ENCODE measurements around the gene AATK.

Gene AATK

DNA sequence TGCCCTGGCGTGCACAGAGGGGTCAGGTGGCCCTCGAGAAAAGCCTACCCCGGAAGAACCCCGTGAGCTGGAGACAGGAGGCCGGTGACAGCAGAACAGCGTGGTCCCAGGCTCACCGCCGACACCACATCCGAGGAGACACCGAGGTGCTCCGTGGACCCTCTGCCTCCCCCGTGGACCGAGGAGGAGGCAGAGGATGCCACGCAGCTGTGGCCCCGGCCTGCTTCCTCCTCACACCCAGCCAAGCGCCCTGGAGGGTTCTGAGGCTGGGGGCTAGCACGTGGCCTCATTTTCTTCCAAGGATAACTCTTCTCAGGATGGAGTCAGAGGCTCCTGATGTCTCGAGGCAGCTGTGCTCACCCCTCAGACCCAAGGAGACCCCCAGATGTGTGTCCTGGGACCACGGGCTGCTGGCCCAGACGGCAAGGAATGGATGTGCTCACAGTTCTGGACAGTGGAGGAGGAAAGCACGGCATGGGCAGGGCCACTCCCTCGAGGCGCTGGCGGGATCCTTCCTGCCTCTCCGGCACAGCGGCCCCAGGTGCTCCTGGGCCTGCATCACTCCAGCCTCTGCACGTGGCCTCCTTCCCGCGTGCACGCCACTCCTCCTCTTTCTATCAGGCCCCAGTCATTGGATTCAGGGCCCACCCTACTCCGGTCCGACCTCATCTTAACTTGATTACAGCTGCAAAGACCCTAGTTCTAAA lies 5.1 kb downstream of the AATK start:
- TF ChIP-seq, protein P1, sequence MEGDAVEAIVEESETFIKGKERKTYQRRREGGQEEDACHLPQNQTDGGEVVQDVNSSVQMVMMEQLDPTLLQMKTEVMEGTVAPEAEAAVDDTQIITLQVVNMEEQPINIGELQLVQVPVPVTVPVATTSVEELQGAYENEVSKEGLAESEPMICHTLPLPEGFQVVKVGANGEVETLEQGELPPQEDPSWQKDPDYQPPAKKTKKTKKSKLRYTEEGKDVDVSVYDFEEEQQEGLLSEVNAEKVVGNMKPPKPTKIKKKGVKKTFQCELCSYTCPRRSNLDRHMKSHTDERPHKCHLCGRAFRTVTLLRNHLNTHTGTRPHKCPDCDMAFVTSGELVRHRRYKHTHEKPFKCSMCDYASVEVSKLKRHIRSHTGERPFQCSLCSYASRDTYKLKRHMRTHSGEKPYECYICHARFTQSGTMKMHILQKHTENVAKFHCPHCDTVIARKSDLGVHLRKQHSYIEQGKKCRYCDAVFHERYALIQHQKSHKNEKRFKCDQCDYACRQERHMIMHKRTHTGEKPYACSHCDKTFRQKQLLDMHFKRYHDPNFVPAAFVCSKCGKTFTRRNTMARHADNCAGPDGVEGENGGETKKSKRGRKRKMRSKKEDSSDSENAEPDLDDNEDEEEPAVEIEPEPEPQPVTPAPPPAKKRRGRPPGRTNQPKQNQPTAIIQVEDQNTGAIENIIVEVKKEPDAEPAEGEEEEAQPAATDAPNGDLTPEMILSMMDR (IDR thresholded peaks at IDR 0.05; ENCODE audit: extremely low read depth, missing control alignments) = no peak
- DNase-seq (ENCODE audit: low spot score) = no peak

DNA sequence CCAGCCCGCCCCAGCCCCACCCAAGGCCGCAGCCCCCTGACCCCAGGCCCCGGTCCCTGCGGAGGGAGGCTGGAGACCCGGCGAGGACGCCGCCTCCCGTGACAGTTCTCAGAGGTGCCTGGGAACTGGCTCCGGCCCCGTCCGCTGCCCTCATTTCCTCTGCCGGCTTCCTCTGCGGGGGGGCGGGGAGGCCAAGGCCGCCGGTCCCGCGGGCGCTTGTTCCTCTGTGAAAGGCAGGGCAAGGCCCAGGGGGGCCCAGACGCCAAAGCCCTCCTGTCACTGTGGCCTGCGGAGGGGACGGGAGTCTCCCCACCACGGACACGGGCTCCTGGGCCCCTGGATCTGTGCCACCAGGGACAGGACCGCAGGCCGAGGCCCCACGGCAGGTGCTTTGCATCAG lies 5.7 kb downstream of the AATK start:
- no peak for DNase-seq (ENCODE audit: low spot score)
- TF ChIP-seq, protein P1 (IDR thresholded peaks at IDR 0.05; ENCODE audit: extremely low read depth, missing control alignments) = no peak

DNA sequence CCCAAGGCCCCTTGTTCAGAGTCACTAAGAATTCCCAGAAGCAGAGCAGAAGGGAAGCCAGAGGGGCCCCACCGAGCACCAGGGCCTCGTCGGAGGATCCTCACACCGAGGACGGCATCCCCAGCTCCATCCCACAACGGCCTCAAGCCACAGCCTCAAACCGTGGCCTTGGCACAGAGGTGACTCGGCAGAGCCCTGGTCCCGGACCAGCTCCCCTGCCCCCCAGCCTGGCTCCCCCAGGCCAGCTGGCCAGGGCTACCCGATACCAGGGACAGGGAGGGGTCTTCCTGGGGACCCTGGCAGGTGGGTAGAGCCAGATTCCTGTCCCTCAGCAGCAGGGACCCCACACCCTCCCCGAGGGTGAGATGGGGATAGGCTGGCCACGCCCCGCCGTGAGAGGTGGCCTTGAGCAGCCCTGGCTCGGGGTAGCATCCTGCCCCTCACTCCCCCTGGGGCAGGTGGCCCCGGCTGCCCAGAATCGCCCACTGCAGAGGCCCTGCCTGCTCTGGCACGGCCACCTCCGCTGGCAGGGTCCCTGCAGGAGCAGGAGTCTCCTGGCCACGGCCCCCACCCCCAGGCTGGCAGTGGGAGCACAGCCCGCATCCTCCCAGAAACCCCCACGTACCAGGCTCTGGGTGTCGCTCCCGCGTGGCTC lies 6.3 kb downstream of the AATK start:
- TF ChIP-seq, protein P1 (IDR thresholded peaks at IDR 0.05; ENCODE audit: extremely low read depth, missing control alignments) = no peak
- DNase-seq (ENCODE audit: low spot score) = no peak

DNA sequence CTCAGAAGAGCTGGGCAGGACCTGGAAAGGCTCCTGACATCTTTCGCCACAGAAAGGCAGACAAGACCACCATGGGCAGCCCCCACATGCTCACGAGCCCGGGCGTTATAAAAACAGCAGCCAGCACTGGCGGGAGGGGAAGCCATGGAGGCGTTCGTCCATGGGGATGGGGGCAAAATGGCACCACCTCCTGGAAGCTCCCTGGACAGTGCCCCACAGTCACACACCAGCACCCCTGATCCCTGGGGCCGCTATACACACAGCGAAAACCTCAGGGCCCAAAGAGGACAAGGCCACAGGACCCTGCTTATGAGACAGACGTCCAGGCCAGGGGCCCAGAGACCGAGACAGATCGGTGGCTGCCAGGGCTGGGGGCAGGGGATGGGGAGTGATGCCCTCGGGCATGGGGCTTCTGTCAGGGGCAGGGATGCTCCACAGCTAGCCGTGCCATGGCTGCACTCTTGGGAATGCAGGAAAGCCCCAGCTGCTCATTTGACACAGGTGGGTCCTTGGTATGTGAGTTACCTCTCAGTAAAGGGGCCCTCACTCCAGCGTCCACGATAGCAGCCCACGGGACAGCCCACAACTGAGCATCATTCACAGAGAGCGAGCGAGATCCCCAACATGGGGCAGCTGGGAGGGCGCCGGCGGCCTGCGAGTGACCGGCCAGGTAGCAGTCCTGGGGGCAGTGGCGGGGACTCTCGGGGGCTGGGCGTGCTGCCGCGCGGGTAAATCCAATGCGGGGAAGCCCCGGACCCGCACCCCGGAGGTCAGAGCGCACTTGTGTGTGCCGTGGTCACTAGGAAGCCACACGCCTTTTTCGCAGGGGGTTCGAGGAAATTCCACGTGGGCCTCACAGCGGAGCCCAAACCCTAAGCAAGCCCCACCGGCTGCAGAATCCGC lies 7.1 kb downstream of the AATK start:
- DNase-seq (ENCODE audit: low spot score) = no peak
- TF ChIP-seq, protein P1 (IDR thresholded peaks at IDR 0.05; ENCODE audit: extremely low read depth, missing control alignments) = no peak

DNA sequence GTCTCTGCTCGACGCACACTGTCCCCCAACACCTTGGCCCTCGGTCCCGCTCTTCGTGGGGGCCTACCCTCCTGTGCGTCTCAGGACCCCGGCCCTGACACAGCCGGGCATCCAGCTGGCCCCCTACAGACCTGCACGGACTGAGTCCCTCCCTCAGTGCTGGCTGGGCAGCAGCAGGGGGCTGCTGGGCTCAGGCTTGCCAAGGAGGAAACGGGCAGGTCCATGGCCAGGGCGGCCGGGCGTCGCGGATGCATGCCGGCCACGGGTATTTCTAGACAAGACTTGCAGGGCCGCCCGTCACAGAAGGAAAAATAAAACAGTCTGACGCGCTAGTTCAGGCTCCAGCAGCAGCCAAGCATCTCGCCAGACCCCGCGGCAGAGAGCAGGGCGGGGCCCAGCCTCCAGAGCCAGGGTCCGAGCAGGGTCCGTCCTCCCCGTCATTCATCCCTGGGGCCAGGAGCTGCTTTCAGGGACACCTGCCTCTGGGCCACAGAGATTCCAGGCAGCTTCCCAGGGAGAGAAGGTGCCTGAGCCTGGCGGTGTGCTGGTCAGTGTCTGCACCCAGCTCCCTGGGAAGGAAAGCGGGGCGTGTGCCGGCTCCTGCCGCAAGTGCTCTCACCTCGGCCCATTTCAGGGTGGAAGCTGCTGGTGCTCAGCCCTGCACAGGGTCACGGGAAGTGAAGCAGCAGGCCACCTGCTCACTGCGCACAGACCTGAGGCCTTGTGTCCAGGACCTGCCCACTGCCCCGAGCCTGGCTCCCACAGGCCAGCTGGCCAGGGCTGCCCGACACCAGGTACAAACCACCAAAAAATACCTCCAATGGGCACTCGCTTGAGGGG lies 8.0 kb downstream of the AATK start:
- no peak for DNase-seq (ENCODE audit: low spot score)
- TF ChIP-seq, protein P1 (IDR thresholded peaks at IDR 0.05; ENCODE audit: extremely low read depth, missing control alignments) = no peak

DNA sequence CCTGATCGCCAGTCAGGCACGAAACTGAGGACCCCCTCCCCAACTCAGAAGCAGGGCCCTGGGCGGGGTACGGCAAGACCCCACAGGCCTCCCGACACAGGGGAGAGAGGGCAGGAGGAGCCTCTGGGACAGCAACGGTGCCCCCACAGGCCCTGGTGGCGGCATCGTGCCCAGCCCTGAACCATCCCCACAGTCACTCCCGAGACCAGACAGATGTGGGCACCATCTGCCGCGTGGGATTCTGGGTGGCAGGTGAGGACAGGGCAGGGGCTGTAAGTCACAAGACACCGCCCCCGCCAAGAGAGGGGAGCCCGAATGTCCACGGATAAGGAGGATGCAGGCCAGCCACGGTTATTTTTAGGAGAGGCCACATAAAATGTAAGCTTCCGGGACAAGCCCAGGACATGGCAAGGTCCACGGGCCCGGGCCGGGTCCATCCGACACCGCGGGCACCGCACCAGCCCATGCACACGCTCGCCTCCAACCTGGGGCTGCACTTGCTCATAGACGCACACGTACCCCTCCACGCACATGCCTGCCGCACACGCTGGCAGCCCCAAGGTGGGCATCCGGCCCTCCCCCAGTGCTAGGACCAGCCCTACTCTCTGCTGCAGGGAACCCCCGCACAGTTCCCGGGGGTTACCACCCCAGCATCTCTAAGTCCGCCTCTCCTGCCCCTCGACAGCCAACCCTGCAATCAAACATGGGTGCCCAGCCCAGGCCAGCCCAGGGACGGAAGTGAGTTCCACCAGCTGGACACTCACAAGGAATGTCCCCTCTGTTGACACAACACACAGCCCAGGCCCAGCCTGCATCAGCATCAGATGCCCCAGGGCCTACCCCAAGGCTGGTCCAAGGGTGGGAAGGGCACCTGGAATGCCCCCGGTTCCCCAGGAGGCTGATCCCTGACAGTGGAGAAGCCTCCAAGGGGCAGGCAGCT lies 8.9 kb downstream of the AATK start:
- DNase-seq (ENCODE audit: low spot score) = no peak
- TF ChIP-seq, protein P1 (IDR thresholded peaks at IDR 0.05; ENCODE audit: extremely low read depth, missing control alignments) = no peak

Measured in GM20000 (cell line).